SK-N-MC (cell line): ENCODE results near the gene ATPAF1.
"Not testable (repeated sequence)": the region's sequence is repeated elsewhere in the genome, so short reads cannot be mapped to it uniquely, and the experiment has no call there.

ENCODE experiments used
- EZH2 ChIP-seq: fragments of 200-600 bp; sonication (generic); IDR thresholded peaks from one replicate; pipeline ENCODE4 v1.6.1; 2017; ENCODE audit warnings: antibody characterized with exemption
- POLR2AphosphoS5 ChIP-seq: IDR thresholded peaks from 2 replicates; pipeline ENCODE4 v1.6.1; 2012; ENCODE audit warnings: mild to moderate bottlenecking, low read depth, low read length, borderline replicate concordance

DNA sequence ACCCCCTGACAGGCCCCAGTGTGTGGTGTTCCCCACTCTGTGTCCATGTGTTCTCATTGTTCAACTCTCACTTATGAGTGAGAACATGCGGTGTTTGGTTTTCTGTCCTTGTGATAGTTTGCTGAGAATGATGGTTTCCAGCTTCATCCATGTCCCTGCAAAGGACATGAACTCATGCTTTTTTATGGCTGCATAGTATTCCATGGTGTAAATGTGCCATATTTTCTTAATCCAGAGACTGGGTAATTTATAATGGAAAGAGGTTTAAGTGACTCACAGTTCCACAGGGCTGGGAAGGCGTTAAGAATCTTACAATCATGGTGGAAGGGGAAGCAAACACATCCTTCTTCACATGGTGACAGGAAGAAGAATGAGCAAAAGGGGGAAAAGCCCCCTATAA is 13.5 kb downstream of the ATPAF1 start:
- not testable (repeated sequence) for TF ChIP-seq POLR2AphosphoS5, EZH2
